Caco-2 (cell line): Measurements from ENCODE around the gene VEPH1. TPM values are rescaled to one million over a fixed set of nuclear protein-coding genes. Genes with fewer than 3 reads are reported as not detected.

ENCODE experiments used
- BruUV-seq: library from RNA; stranded (reverse); fragments of 400-500 nt; replicated peaks from 2 replicates; lab custom pipeline; 2021; lab: Mats Ljungman, UMichigan
- CTCF ChIA-PET: fragments of 300-600 bp; sonication (Branson Sonifier 250); formaldehyde crosslinking; loops from one replicate; lab custom pipeline; 2022; ENCODE audit warnings: antibody characterized with exemption; lab: Charles Lee
- POLR2A ChIA-PET: fragments of 300-600 bp; sonication (Branson Sonifier 250); formaldehyde crosslinking; loops from one replicate; lab custom pipeline; 2022; ENCODE audit warnings: antibody characterized with exemption; lab: Charles Lee
- DNase-seq, 2 experiments: peaks; one replicate each; pipeline versions ENCODE4 v3.0.0 to v3.0.0-alpha.2; 2020 to 2022
- H3K27me3 ChIP-seq: replicated peaks from 2 replicates; pipeline ENCODE4 v1.6.0; 2011; ENCODE audit warnings: low read length; ENCODE audit not compliant: control insufficient read depth, insufficient read depth
- H3K36me3 ChIP-seq: 2 replicates; pipeline ENCODE4 v1.5.1; 2011; ENCODE audit warnings: low read length; ENCODE audit not compliant: control insufficient read depth, insufficient read depth
- H3K4me1 ChIP-seq: fragments of 250-450 bp; sonication (Bioruptor Pico); 2 replicates; pipeline ENCODE4 v1.5.1; 2020; ENCODE audit warnings: mild to moderate bottlenecking
- H3K4me3 ChIP-seq: 2 replicates; pipeline ENCODE4 v1.5.1; 2011; ENCODE audit warnings: low read depth, mild to moderate bottlenecking, control low read depth, low read length
- H3K9me3 ChIP-seq: fragments of 250-450 bp; sonication (Bioruptor Pico); 2 replicates; pipeline ENCODE4 v1.5.1; 2020; ENCODE audit warnings: mild to moderate bottlenecking, moderate library complexity
- H3K27ac Mint-ChIP-seq: one replicate; pipeline ENCODE4 v1.8.0; 2022; ENCODE audit warnings: mixed read lengths; ENCODE audit not compliant: unreplicated experiment
- H3K27me3 Mint-ChIP-seq: one replicate; pipeline ENCODE4 v1.8.0; 2022; ENCODE audit warnings: mixed read lengths; ENCODE audit not compliant: insufficient read depth, unreplicated experiment
- H3K36me3 Mint-ChIP-seq: one replicate; pipeline ENCODE4 v1.8.0; 2022; ENCODE audit warnings: mild to moderate bottlenecking, mixed read lengths; ENCODE audit not compliant: insufficient read depth, unreplicated experiment
- H3K4me1 Mint-ChIP-seq: one replicate; pipeline ENCODE4 v1.8.0; 2022; ENCODE audit warnings: low read depth, mixed read lengths; ENCODE audit not compliant: unreplicated experiment
- H3K4me3 Mint-ChIP-seq: one replicate; pipeline ENCODE4 v1.8.0; 2022; ENCODE audit warnings: mild to moderate bottlenecking, moderate library complexity, mixed read lengths; ENCODE audit not compliant: unreplicated experiment
- H3K9me3 Mint-ChIP-seq: one replicate; pipeline ENCODE4 v1.8.0; 2022; ENCODE audit warnings: mixed read lengths; ENCODE audit not compliant: unreplicated experiment
- CTCF ChIP-seq, 2 experiments: fragments of 200-600 bp in 1 of 2; IDR thresholded peaks; 1 replicate in 1 of 2; 2 replicates in 1 of 2; pipeline versions ENCODE4 v1.5.1 to v1.8.0; 2011 to 2022; ENCODE audit warnings: antibody characterized with exemption in 1 of 2, control low read depth in 1 of 2, inconsistent platforms in 1 of 2, low read depth in 1 of 2, low read length in 1 of 2, mild to moderate bottlenecking in 1 of 2, moderate library complexity in 1 of 2; ENCODE audit not compliant: insufficient read depth in 1 of 2, severe bottlenecking in 1 of 2, unreplicated experiment in 1 of 2
- intact Hi-C: fragments of 100-400 bp; cut with micrococcal nuclease; formaldehyde crosslinking; loops from one replicate; pipeline ENCODE4 v1.10.0; 2022; ENCODE audit not compliant: unreplicated experiment
- total RNA-seq: library from RNA; stranded (reverse); gene quantifications from 2 replicates; pipeline ENCODE4 v1.2.3, GENCODE V29; 2022

VEPH1 gene
- total RNA-seq, 1 experiment from 2014 or later: 12.0 TPM

- Mint-ChIP-seq H3K36me3 (no peaks in the 10 kb centered on the region), H3K27ac (no peak overlapping the region), H3K4me1 (peaks cover 6% of the 10 kb centered on the region), H3K9me3 (no peaks in the 10 kb centered on the region), H3K4me3 (no peak overlapping the region), H3K27me3 (peaks cover 9% of the 10 kb centered on the region)
- intact Hi-C loops: loop anchor here (10.0 kb wide), 1 partner anchor 121 kb away; no protein-coding TSS in a partner anchor
- H3K4me1 ChIP-seq: no peaks in the 10 kb centered on the region; the same call in 1 of the 2 replicates
- ChIA-PET POLR2A (no interaction called here), CTCF (no interaction called here)
- no peak for DNase-seq
- BruUV-seq: no TSS peak
- no peak for TF ChIP-seq CTCF (IDR thresholded peaks at IDR 0.05; ENCODE audit: insufficient read depth in 1 of 2, low read depth in 1 of 2, low read length in 1 of 2, severe bottlenecking in 1 of 2, unreplicated experiment in 1 of 2)
- no peaks in the 10 kb centered on the region for H3K27me3 ChIP-seq
- no peaks in the 10 kb centered on the region for H3K9me3 ChIP-seq
- no peak overlapping the region for H3K4me3 ChIP-seq
- H3K36me3 ChIP-seq: no peaks in the 10 kb centered on the region
Measured at GRCh38 chr3:157323360-157323759, 179.9 kb downstream of the VEPH1 start.

GRCh38 chr3:157319672-157320071, 183.5 kb downstream of the VEPH1 start:
- POLR2A ChIA-PET: no interaction called here
- intact Hi-C loops: loop anchor here (10.0 kb wide), 1 partner anchor 125 kb away; no protein-coding TSS in a partner anchor
- no peaks in the 10 kb centered on the region for H3K36me3 Mint-ChIP-seq
- CTCF ChIA-PET: no interaction called here
- Histone ChIP-seq H3K4me3 (no peak overlapping the region), H3K4me1 (no peaks in the 10 kb centered on the region; the same call in 1 of the 2 replicates), H3K36me3 (no peaks in the 10 kb centered on the region), H3K9me3 (no peaks in the 10 kb centered on the region), H3K27me3 (no peaks in the 10 kb centered on the region)
- no TSS peak for BruUV-seq
- peaks cover 14% of the 10 kb centered on the region for H3K27me3 Mint-ChIP-seq
- no peak overlapping the region for H3K4me3 Mint-ChIP-seq
- no peak overlapping the region for H3K27ac Mint-ChIP-seq
- no peak for TF ChIP-seq CTCF (IDR thresholded peaks at IDR 0.05; ENCODE audit: insufficient read depth in 1 of 2, low read depth in 1 of 2, low read length in 1 of 2, severe bottlenecking in 1 of 2, unreplicated experiment in 1 of 2)
- no peaks in the 10 kb centered on the region for H3K9me3 Mint-ChIP-seq
- no peak for DNase-seq
- H3K4me1 Mint-ChIP-seq: peaks cover 6% of the 10 kb centered on the region

- Histone ChIP-seq H3K4me1 (no peaks in the 10 kb centered on the region; the same call in 1 of the 2 replicates), H3K9me3 (no peaks in the 10 kb centered on the region), H3K4me3 (no peak overlapping the region), H3K27me3 (no peaks in the 10 kb centered on the region), H3K36me3 (no peaks in the 10 kb centered on the region)
- ChIA-PET CTCF (no interaction called here), POLR2A (no interaction called here)
- no TSS peak for BruUV-seq
- Mint-ChIP-seq H3K4me1 (peaks cover 6% of the 10 kb centered on the region), H3K27me3 (peaks cover 12% of the 10 kb centered on the region), H3K9me3 (no peaks in the 10 kb centered on the region), H3K36me3 (no peaks in the 10 kb centered on the region), H3K27ac (no peak overlapping the region), H3K4me3 (no peak overlapping the region)
- intact Hi-C loops: no loop called here
- DNase-seq: no peak
- TF ChIP-seq CTCF (IDR thresholded peaks at IDR 0.05; ENCODE audit: insufficient read depth in 1 of 2, low read depth in 1 of 2, low read length in 1 of 2, severe bottlenecking in 1 of 2, unreplicated experiment in 1 of 2): no peak
Measured at GRCh38 chr3:157318639-157319288, 184.5 kb downstream of the VEPH1 start.
